ENCODE data around the gene SRRM1. TPM values are rescaled to one million over a fixed set of nuclear protein-coding genes. Genes with fewer than 3 reads are reported as not detected.

The SRRM1 gene
- total RNA-seq, 1 experiment from 2014 or later = 124 TPM

- Histone ChIP-seq H3K27ac (0 out of 2 replicates have a peak overlapping the region, but pooled peaks have one; percentile 32), H3F3A (ENCODE audit: insufficient read depth, low read depth) (peaks cover 33% of the 10 kb centered on the region), H3K4me2 (peak overlapping the region; percentile 90), H4K20me1 (ENCODE audit: insufficient read depth) (peaks cover 39% of the 10 kb centered on the region), H3K79me2 (ENCODE audit: low read depth) (peaks cover 59% of the 10 kb centered on the region), H3K4me3 (peak overlapping the region; percentile 70), H3K9me3 (ENCODE audit: insufficient read depth, low read depth) (no peaks in the 10 kb centered on the region), H3K9me2 (ENCODE audit: insufficient read depth) (no peaks in the 10 kb centered on the region), H3K27me3 (ENCODE audit: insufficient read depth, low read depth) (no peaks in the 10 kb centered on the region), H2AFZ (peak overlapping the region; percentile 67), H3K36me3 (ENCODE audit: low read depth) (peaks cover 28% of the 10 kb centered on the region), H3K4me1 (replicated peaks; ENCODE audit: insufficient read depth) (peaks cover 15% of the 10 kb centered on the region)
- ChIA-PET POLR2A (ENCODE audit: unreplicated experiment) (interaction anchor here (0.7 kb wide), 1 partner anchor 224 kb away, joined by 5 read pairs; no protein-coding TSS in a partner anchor), CTCF (no interaction called here)
- intact Hi-C loops (cut with micrococcal nuclease; ENCODE audit: unreplicated experiment) = loop anchor here (2.0 to 5.0 kb wide), 2 partner anchors 86 to 229 kb away; partner anchors contain the start of genes NCMAP and NIPAL3
- BruUV-seq (replicated peaks) = no TSS peak
- peak in 1 of 2 experiments; percentile 15 for DNase-seq
- TF ChIP-seq EZH2 (IDR thresholded peaks at IDR 0.05; ENCODE audit: low read depth) = no peak
- no peak for TF ChIP-seq CTCF (conservative IDR thresholded peaks at IDR 0.05)
Observed at GRCh38 chr1:24643363-24644099, 429 bp downstream of the SRRM1 start.

GRCh38 chr1:24644100-24644384, 940 bp downstream of the SRRM1 start:
- TF ChIP-seq EZH2 (IDR thresholded peaks at IDR 0.05; ENCODE audit: low read depth) (no peak), CTCF (conservative IDR thresholded peaks at IDR 0.05) (no peak)

GRCh38 chr1:24648919-24649318, 5.8 kb downstream of the SRRM1 start:
- no peaks in the 10 kb centered on the region for H3K27me3 ChIP-seq (ENCODE audit: insufficient read depth, low read depth)
- H3F3A ChIP-seq (ENCODE audit: insufficient read depth, low read depth) = peaks cover 38% of the 10 kb centered on the region
- peaks cover 15% of the 10 kb centered on the region for H3K4me1 ChIP-seq (replicated peaks; ENCODE audit: insufficient read depth)
- TF ChIP-seq CTCF (conservative IDR thresholded peaks at IDR 0.05) (no peak), EZH2 (IDR thresholded peaks at IDR 0.05; ENCODE audit: low read depth) (no peak)
- peaks cover 57% of the 10 kb centered on the region for H3K79me2 ChIP-seq (ENCODE audit: low read depth)
- no peak overlapping the region for H2AFZ ChIP-seq
- H3K27ac ChIP-seq = no peak overlapping the region
- H3K9me2 ChIP-seq (ENCODE audit: insufficient read depth) = no peaks in the 10 kb centered on the region
- no peak overlapping the region for H3K4me2 ChIP-seq
- no TSS peak for BruUV-seq (replicated peaks)
- intact Hi-C loops (cut with micrococcal nuclease; ENCODE audit: unreplicated experiment) = no loop called here
- no peak overlapping the region for H3K4me3 ChIP-seq
- DNase-seq = no peak
- ChIA-PET POLR2A (ENCODE audit: unreplicated experiment) (no interaction called here), CTCF (no interaction called here)
- peaks cover 59% of the 10 kb centered on the region for H3K36me3 ChIP-seq (ENCODE audit: low read depth)
- no peaks in the 10 kb centered on the region for H3K9me3 ChIP-seq (ENCODE audit: insufficient read depth, low read depth)
- peaks cover 38% of the 10 kb centered on the region for H4K20me1 ChIP-seq (ENCODE audit: insufficient read depth)

More at GRCh38 chr1:24644100-24644384, 940 bp downstream of the SRRM1 start:
- Histone ChIP-seq H3K4me3 (peak overlapping the region; percentile 70), H3F3A (ENCODE audit: insufficient read depth, low read depth) (peaks cover 35% of the 10 kb centered on the region), H3K36me3 (ENCODE audit: low read depth) (peaks cover 32% of the 10 kb centered on the region), H3K9me2 (ENCODE audit: insufficient read depth) (no peaks in the 10 kb centered on the region), H3K4me2 (peak overlapping the region; percentile 90), H3K9me3 (ENCODE audit: insufficient read depth, low read depth) (no peaks in the 10 kb centered on the region), H3K4me1 (replicated peaks; ENCODE audit: insufficient read depth) (peaks cover 15% of the 10 kb centered on the region), H3K27me3 (ENCODE audit: insufficient read depth, low read depth) (no peaks in the 10 kb centered on the region), H4K20me1 (ENCODE audit: insufficient read depth) (peaks cover 39% of the 10 kb centered on the region), H2AFZ (no peak overlapping the region), H3K27ac (no peak overlapping the region), H3K79me2 (ENCODE audit: low read depth) (peaks cover 59% of the 10 kb centered on the region)
- no TSS peak for BruUV-seq (replicated peaks)
- ChIA-PET POLR2A (ENCODE audit: unreplicated experiment) (no interaction called here), CTCF (no interaction called here)
- intact Hi-C loops (cut with micrococcal nuclease; ENCODE audit: unreplicated experiment) = loop anchor here (5.0 kb wide), 1 partner anchor 87 kb away; the partner anchor contains the start of gene NCMAP
- no peak for DNase-seq
